Spleen (tissue), 11 donors: ENCODE results near the gene ACTN3. TPM values are rescaled to one million over a fixed set of nuclear protein-coding genes. Genes with fewer than 3 reads are reported as not detected.

Experiments used
- DNase-seq: peaks from one replicate; pipeline ENCODE4 v3.0.0-alpha.2; 2020
- H3K27ac ChIP-seq, 8 donors: fragments of 200-600 bp; sonication (generic) in 7 of 8; 1 replicate in 4 of 8; 2 replicates in 4 of 8; pipeline versions ENCODE4 v1.5.0 to v1.8.0; 2016 to 2021; ENCODE audit warnings: inconsistent platforms in 4 of 8, mild to moderate bottlenecking in 4 of 8, moderate library complexity in 1 of 8
- H3K27me3 ChIP-seq, 7 donors: fragments of 200-600 bp; sonication (generic) in 6 of 7; replicated peaks in 1 of 7; 1 replicate in 4 of 7; 2 replicates in 3 of 7; pipeline versions ENCODE4 v1.5.0 to v1.8.0; 2016 to 2021; ENCODE audit warnings: inconsistent platforms in 3 of 7, mild to moderate bottlenecking in 1 of 7
- H3K36me3 ChIP-seq, 6 donors: fragments of 200-600 bp; sonication (generic) in 5 of 6; 1 replicate in 4 of 6; 2 replicates in 2 of 6; pipeline versions ENCODE4 v1.5.0 to v1.8.0; 2016 to 2021; ENCODE audit warnings: inconsistent platforms in 2 of 6
- H3K4me1 ChIP-seq, 6 donors: fragments of 200-600 bp; sonication (generic) in 5 of 6; 1 replicate in 3 of 6; 2 replicates in 3 of 6; pipeline versions ENCODE4 v1.5.0 to v1.8.0; 2016 to 2021; ENCODE audit warnings: inconsistent platforms in 3 of 6
- H3K4me3 ChIP-seq, 8 donors: fragments of 200-600 bp; sonication (generic) in 7 of 8; 1 replicate in 4 of 8; 2 replicates in 4 of 8; pipeline versions ENCODE4 v1.5.0 to v1.8.0; 2016 to 2021; ENCODE audit warnings: inconsistent platforms in 4 of 8, mild to moderate bottlenecking in 4 of 8, moderate library complexity in 2 of 8
- H3K9me3 ChIP-seq, 8 donors: fragments of 200-600 bp; sonication (generic) in 7 of 8; 1 replicate in 4 of 8; 2 replicates in 4 of 8; pipeline versions ENCODE4 v1.5.0 to v1.8.0; 2016 to 2021; ENCODE audit warnings: inconsistent platforms in 4 of 8
- CTCF ChIP-seq, 11 experiments: fragments of 200-600 bp in 7 of 11; fragments of 450-650 bp in 4 of 11; sonication (generic) in 4 of 11; IDR thresholded peaks in 8 of 11; conservative IDR thresholded peaks in 3 of 11; 1 replicate in 7 of 11; 2 replicates in 4 of 11; pipeline versions ENCODE4 v1.4.0 to v1.8.0; 2016 to 2021; ENCODE audit warnings: antibody characterized with exemption in 11 of 11, inconsistent platforms in 4 of 11, mild to moderate bottlenecking in 1 of 11
- POLR2A ChIP-seq, 3 donors: fragments of 450-650 bp; IDR thresholded peaks; one replicate each; pipeline ENCODE4 v1.5.1; 2017; ENCODE audit warnings: antibody characterized with exemption in 3 of 3, mild to moderate bottlenecking in 1 of 3
- POLR2AphosphoS5 ChIP-seq, 3 donors: sonication (generic); formaldehyde crosslinking; IDR thresholded peaks; one replicate each; pipeline ENCODE4 v1.5.1; 2017; ENCODE audit warnings: antibody characterized with exemption in 3 of 3
- WGBS, 5 donors: extraction: QIAGEN DNeasy Blood & Tissue Kit in 3 of 5; methylation state at CpG; one replicate each; pipeline versions ENCODE4 v1.1.5 to v1.1.7; 2013 to 2018; 5-methylcytosine and 5-hydroxymethylcytosine counted together
- intact Hi-C: fragments of 100-400 bp; cut with DNase I; formaldehyde crosslinking; loops from one replicate; pipeline ENCODE4 v1.15.0; 2023; ENCODE audit warnings: low total_unique reads
- polyA plus RNA-seq, 3 donors: library from polyadenylated mRNA; stranded (reverse); fragments of 200-250 nt; gene quantifications; one replicate each; pipeline ENCODE4 v1.2.1, GENCODE V29; 2013
- total RNA-seq, 7 donors: library from RNA; depleted of rRNA in 3 of 7; stranded (reverse); fragments of >200 nt in 3 of 7; fragmentation: NEBNext Ultra II Directional in 4 of 7; extraction: Animal tissue kit (Norgen Biotek cat#: 25700) in 4 of 7; gene quantifications; one replicate each; pipeline versions ENCODE4 v1.1.0 to v1.2.1, GENCODE V29; 2016 to 2021
- donor health status: healthy with polysubstance abuse.
- donor health status: DM: no; HTN: no; CAD: no; lungs with moderate emphysema.
- donor health status: DM: no; HTN: no; CAD: no.
- donor health status: Bipolar disorder and iron deficiency.
- donor health status: healthy.
- donor health status: DM: no; HTN: no; CAD: no.
- donor health status: DM: yes; HTN: yes; CAD: no.

ACTN3 gene
- total and polyA plus RNA-seq, 10 donors = 0.05 to 0.34 (median 0.21) TPM; not detected in 3

- Histone ChIP-seq H3K27me3 (peaks cover 0 to 42% (median 0%) of the 10 kb centered on the region in 7 donors), H3K27ac (no peak overlapping the region), H3K36me3 (no peaks in the 10 kb centered on the region), H3K9me3 (no peaks in the 10 kb centered on the region), H3K4me3 (no peak overlapping the region), H3K4me1 (peaks cover 4 to 11% (median 8%) of the 10 kb centered on the region in 6 donors)
- 80 to 89% (median 82%) methylated on average over 4 to 7 of the region's 7 CpGs for WGBS, 5 donors
- DNase-seq = no peak
- TF ChIP-seq CTCF (IDR thresholded peaks at IDR 0.05 in 8 of 11, conservative IDR thresholded peaks at IDR 0.05 in 3 of 11) (no peak), POLR2A (IDR thresholded peaks at IDR 0.05) (no peak), POLR2AphosphoS5 (IDR thresholded peaks at IDR 0.05) (no peak)
- intact Hi-C loops = no loop called here
Observed at GRCh38 chr11:66556086-66556485, 9.4 kb downstream of the ACTN3 start.

DNA sequence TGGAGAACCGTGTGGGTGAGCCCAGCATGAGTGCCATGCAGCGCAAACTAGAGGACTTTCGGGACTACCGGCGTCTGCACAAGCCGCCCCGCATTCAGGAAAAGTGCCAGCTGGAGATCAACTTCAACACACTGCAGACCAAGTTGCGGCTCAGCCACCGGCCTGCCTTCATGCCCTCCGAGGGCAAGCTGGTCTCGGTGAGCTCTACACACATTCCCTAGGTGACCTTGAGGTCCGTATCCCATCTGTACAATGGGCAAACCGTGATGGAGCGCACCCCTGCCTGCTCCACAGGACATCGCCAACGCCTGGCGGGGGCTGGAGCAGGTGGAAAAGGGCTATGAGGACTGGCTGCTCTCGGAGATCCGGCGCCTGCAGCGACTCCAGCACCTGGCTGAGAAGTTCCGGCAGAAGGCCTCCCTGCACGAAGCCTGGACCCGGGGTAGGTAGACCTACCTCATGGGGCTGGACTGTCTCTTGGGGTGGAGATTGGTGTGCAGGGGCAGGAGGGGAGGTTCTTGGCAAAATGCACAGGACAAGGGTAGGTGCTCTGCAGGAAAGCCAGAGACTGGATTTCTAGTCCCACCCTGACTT lies 11.1 kb downstream of the ACTN3 start:
- intact Hi-C loops = no loop called here
- WGBS, 5 donors = 88 to 96% (median 93%) methylated on average over 11 to 24 of the region's 24 CpGs
- no peak overlapping the region for H3K4me3 ChIP-seq
- no peak for TF ChIP-seq CTCF (IDR thresholded peaks at IDR 0.05 in 8 of 11, conservative IDR thresholded peaks at IDR 0.05 in 3 of 11)
- TF ChIP-seq POLR2A (IDR thresholded peaks at IDR 0.05) = no peak
- no peak for TF ChIP-seq POLR2AphosphoS5 (IDR thresholded peaks at IDR 0.05)
- H3K36me3 ChIP-seq = no peaks in the 10 kb centered on the region
- no peak for DNase-seq
- H3K27ac ChIP-seq = no peak overlapping the region
- peaks cover 4 to 11% (median 8%) of the 10 kb centered on the region in 6 donors for H3K4me1 ChIP-seq
- peaks cover 0 to 42% (median 0%) of the 10 kb centered on the region in 7 donors for H3K27me3 ChIP-seq
- H3K9me3 ChIP-seq = no peaks in the 10 kb centered on the region

DNA sequence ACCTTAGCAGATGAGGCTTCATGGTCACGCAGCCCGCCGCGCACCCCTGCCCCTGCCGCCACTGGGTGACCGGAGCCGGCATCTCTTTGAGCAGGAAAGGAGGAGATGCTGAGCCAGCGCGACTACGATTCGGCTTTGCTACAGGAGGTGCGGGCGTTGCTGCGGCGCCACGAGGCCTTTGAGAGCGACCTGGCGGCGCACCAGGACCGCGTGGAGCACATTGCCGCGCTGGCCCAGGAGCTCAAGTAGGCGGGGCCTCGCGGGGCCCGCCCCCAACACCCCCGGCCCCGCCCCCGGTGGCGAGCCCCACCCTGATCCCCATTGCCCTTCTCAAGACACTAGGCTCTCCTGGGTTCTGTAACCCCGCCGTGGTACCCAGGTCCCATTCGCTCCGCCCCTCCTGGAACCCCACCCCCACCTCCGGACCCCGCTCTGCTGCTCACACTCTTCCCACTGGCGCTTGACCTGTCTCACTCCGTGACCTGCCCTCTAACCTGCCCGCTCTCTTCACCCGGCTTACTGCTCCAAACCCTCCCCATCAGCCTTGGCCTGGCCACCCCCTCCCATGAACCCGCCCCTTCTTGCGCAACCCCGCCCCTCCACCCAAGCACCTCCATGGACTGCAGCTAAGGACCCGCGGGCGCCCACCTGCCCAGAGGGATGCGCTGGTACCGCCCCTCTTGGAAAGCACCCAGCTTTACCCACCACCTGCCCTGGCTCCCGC lies 12.6 kb downstream of the ACTN3 start:
- WGBS, 5 donors = 17 to 36% (median 31%) methylated on average over 27 to 50 of the region's 50 CpGs
- no peak for DNase-seq
- Histone ChIP-seq H3K27ac (no peak overlapping the region), H3K9me3 (no peaks in the 10 kb centered on the region), H3K4me3 (peak overlapping the region in 1 of 8 donors; percentile 28), H3K27me3 (peaks cover 0 to 42% (median 0%) of the 10 kb centered on the region in 7 donors), H3K4me1 (peaks cover 4 to 11% (median 8%) of the 10 kb centered on the region in 6 donors), H3K36me3 (peaks cover 0 to 7% (median 0%) of the 10 kb centered on the region in 6 donors)
- intact Hi-C loops = no loop called here
- no peak for TF ChIP-seq CTCF (IDR thresholded peaks at IDR 0.05 in 8 of 11, conservative IDR thresholded peaks at IDR 0.05 in 3 of 11)
- TF ChIP-seq POLR2AphosphoS5 (IDR thresholded peaks at IDR 0.05) = peak in 1 of 3 donors; percentile 34
